HG03196 (cell line): ENCODE data around the gene PLA2G2A.

ENCODE experiments used
- ATAC-seq: cut with Tn5 transposase; IDR thresholded peaks from one replicate; pipeline ENCODE4 v1.9.1; 2021; ENCODE audit not compliant: unreplicated experiment

Gene PLA2G2A

GRCh38 chr1:19974822-19975416, 4.5 kb downstream of the PLA2G2A start:
- no peak for ATAC-seq

DNA sequence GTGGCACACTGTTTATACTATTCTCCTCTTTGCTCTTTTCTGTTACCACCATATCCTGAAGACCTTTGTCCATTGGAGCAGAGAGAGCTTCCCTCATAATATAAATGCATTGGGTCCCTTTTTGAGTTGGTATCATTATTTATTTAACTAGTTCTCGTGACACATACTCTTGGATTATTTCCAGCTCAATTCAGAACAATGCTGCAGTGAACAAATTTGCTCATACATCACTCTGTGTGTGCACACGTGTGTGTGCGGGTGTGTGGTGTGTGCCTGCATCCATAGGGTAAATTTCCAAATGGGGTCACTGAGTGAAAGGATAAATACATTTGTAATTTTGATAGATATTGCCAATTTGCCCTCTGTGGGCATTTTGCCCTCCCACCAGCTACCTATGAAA, 5.8 kb downstream of the PLA2G2A start:
- ATAC-seq, result no peak

- ATAC-seq, result no peak
Observed at GRCh38 chr1:19971664-19972063, 7.8 kb downstream of the PLA2G2A start.

DNA sequence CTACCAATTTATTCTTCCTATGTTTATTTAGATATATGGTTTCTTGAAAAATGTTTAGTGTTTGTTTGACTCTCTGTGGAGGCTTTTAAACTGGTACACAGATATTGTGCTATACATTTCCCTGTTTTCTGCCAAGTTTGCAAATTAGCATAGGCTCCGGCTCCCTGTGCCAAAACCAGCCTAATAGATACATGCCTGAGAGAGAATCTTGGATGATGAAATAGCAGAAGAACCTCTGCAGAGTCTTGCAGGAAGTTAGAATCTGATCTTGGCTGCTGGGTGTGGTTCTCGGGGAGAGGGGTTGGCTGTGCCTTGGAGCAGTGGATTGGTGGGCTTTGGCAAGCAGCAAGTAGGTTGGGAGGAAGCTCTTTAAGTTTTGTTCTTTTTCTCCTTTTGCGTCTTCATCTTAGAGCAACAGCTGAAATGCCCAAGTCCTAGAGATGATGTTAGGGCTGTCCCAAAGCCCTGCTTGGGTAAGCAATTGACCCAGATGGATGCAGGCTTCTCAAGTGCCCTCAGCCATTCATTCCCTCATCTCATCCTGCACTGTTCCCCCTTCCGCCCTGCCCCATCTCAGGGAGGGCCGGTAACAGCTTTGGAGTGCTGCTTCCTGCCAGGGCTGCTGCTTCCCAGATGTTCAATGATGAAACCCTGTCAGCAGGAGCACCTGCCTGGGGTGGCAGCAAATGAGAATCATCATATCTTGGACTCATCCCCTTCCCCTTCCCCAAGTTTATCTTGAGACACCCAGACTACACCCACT, 9.3 kb downstream of the PLA2G2A start:
- no peak for ATAC-seq

GRCh38 chr1:19967808-19968207, 11.6 kb downstream of the PLA2G2A start:
- ATAC-seq, result no peak

- ATAC-seq, result no peak
Observed at GRCh38 chr1:19964542-19964941, 14.9 kb downstream of the PLA2G2A start.

GRCh38 chr1:19963636-19964035, 15.8 kb downstream of the PLA2G2A start:
- ATAC-seq, result no peak

- no peak for ATAC-seq
Observed at GRCh38 chr1:19960591-19960990, 18.8 kb downstream of the PLA2G2A start.

DNA sequence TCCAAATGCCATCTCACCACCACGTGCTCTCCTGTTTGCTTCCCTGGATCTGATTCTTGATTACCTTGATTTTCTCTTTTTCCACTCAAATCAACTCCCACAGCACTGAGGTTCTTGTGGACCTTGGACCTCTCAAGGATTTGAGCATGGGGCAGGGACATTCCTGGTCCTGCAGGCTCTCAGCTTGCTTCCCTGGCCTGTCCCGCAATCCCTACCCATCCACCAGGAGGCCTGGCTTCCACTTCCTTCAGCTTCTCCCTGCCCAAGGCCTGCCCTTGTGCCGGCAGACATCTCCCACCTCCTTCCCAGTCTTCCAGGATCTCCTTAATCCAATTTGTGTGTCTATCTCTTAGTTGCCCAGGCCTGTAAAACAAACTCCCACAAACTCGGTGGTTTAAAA, 21.6 kb downstream of the PLA2G2A start:
- ATAC-seq, result no peak

DNA sequence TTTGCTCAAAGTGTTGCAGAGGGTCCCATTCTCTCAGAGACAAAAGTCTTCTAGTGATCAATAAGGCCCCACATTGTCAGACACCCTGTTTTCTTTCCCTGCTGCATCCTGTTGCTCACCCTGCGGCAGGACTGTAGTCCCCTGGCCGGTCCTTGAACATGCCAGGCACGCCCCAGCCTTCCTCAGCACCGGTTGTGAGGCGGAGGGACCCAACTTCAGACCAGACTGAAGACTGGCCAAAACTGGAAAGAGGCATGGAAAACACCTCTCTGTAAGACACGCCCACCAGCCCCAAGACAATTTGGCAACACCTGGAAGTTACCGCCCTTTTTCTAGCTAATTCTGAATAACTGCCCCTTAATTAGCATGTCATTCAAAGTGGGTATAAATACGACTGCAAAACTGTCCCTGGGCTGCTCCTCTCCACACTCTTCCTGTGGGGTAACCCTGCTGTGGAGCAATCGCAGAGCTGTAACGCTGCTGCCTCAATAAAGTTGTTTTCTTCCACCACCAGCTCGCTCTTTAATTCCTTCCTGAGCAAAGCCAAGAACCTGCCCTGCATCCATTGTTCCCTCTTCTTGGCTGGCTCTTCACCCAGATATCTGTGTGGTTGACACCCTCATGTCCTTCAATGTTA, 23.8 kb downstream of the PLA2G2A start:
- no peak for ATAC-seq

DNA sequence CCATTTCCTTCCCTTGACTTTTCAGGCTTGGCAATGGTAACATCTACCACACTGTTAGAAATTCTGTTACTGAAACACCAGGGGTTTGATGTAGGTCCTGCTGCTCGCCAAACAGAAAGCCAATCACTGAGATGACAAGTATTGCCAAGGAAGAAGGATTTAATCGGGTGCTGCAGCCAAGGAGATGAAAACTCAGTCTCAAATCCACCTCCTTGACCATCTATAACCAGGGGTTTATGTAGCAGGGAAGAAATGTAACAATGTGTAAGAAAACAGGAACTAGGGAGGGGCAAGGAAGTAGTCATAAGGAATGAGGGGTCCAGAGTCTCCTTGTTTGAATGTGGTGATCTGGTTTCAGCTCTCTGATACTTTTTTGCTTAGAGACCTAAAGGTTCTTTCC, 25.4 kb downstream of the PLA2G2A start:
- ATAC-seq, result no peak

GRCh38 chr1:19949016-19949415, 30.4 kb downstream of the PLA2G2A start:
- no peak for ATAC-seq

- ATAC-seq, result no peak
Observed at GRCh38 chr1:19946971-19947370, 32.4 kb downstream of the PLA2G2A start.

DNA sequence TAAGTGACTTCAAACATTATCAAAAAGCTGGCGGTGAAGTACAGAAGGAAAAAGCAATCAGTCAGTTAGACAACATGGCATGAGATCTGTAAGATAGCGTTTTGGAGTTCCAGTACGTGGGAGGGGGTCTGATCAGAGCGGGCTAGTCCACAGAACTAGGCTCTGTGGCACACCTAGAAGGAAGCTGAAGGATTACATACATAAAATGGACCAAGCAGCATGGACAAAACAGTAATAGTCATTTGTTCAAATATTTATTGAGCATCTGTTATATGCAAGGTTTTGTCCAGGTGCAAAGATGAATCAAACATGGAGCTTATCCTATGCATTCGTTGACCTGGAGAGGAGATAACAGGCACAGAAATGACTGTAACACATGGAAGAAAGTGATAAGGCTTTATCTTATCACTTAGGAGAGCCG, 33.1 kb downstream of the PLA2G2A start:
- no peak for ATAC-seq

GRCh38 chr1:19945914-19946313, 33.5 kb downstream of the PLA2G2A start:
- no peak for ATAC-seq

- no peak for ATAC-seq
Observed at GRCh38 chr1:19942657-19943056, 36.8 kb downstream of the PLA2G2A start.

DNA sequence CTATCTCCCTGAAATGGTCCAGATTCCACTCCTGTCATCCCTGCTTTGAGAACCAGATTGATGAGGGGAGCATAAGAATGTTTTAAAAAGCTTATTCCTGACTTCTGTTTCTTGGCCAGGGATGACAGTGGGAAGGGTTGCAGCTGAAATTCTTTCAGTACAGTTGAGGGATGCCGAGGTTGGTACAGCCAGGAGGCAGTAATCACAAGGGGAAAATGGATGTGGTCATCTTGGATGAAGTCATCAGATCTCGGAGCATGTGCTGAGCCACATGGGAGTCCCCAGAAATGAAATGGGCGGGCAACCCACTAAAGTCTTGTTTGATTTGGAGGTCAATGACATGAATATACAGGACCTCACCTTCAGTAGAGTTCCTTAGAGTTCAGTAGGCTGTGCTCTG, 37.3 kb downstream of the PLA2G2A start:
- no peak for ATAC-seq

DNA sequence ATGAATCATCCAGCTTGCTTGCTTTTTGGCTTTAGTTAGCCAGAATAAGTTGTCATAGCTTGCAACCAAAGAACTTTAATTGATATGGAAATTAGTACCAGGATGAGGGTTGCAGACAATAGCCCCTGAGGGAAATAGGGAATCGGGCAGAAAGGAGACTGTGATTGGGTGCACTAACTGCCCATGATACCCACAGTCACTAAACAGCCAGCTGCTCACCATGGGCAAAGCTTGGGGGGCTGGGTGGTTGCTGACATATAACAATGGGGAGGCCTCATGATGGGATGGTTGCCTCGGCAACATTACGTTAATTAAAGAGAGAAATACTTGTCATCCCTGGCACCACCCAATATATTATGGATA, 38.2 kb downstream of the PLA2G2A start:
- no peak for ATAC-seq

- no peak for ATAC-seq
Observed at GRCh38 chr1:19940486-19941205, 38.8 kb downstream of the PLA2G2A start.

DNA sequence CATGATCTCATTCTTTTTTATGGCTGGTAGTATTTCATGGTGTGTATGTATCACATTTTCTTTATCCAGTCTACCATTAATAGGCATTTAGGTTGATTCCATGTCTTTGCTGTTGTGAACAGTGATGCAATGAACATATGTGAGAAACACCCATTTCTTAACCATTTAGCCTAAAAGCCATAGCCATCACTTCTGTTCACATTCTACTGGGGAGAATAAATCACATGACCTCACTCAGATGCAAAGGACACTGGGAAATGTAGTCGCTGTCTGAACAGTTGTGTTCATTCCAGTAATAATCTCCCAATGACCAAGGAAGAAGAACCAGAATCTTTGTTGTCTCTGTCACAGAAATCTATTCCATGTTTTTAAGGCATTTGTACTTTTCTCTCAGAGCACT, 40.9 kb downstream of the PLA2G2A start:
- no peak for ATAC-seq

- no peak for ATAC-seq
Observed at GRCh38 chr1:19936061-19936750, 43.2 kb downstream of the PLA2G2A start.
